ENCODE results near the gene KAZN.
A peak's percentile ranks its signal among the peaks of the same experiment; 100 is the strongest.
"Not testable (repeated sequence)": the region's sequence is repeated elsewhere in the genome, so short reads cannot be mapped to it uniquely, and the experiment has no call there.

The KAZN gene

DNA sequence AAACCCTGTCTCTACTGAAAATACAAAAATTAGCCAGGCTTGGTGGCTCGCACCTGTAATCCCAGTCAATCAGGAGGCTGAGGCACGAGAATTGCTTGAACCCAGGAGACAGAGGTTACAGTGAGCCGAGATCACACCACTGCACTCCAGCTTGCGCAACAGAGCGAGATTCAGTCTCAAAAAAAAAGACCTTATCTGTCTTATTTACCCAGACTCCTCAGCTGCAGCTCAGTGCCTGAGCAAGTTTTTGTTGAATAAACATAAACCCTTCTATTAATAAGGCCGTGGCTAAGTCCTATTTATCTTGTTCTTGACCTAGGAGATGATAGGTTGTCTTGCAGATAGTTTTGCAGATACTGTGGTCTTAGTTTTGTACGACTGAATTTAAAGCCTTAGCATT, 418.6 kb downstream of the KAZN start:
- no peak for DNase-seq

DNA sequence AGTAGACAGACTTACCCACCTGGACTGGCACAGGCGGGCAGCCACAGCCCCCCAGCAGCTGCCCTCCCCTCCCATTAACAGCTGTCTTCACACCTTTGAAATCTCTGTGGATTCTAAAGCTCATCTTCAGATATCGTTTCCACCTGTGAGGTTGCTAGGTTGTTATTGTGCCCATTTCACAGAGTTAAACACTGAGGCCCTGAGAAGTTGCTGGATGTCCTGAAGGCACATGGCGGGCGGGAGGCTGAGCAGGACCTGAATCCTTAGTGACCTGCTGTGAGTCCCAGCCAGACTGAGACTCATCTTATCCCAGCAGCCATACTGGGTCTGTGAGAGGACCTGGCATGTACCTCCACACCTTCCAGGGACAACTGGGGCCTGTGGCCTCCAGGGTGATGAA, 420.3 kb downstream of the KAZN start:
- DNase-seq: no peak

DNA sequence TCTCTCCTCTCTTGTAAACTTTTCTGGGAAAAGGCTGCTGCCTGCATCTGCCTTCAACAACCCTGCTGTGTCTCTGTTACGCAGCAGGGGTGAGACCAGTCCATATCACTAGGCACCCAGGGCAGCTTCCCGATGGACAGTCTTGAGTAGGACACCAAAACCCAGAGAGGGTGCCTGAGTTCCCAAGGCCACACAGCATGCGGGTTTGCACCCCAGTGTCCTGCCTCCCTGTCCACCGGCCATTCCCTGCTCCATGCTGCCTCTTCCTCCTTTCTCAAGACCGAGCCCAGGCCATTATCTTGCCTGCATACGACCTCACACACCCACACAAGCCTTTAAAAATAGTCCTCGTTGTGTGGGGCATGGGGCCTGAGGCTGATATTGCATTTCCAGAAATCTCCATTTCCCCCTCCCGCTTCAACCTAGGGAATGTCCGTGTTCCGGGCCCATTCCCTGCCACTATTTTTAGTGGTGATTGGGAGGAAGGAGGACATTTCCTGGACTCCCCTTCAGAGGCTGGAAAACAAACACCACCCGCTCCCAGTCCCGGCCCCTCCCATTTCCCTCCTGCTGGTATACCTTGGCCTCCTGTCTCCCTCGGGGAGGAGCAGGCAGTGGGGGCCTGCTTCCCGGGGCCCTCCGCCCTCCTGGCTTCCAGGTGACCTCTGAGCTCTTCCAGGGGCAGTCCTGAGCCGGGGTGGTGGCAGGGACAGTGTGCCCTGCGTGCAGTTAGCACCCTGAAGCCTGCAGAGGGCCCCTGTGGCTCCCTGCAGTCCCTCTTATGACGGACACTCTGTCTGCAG, 422.7 kb downstream of the KAZN start:
- DNase-seq: no peak

- no peak for DNase-seq
Measured at GRCh38 chr1:15022048-15022447, 423.6 kb downstream of the KAZN start.

DNA sequence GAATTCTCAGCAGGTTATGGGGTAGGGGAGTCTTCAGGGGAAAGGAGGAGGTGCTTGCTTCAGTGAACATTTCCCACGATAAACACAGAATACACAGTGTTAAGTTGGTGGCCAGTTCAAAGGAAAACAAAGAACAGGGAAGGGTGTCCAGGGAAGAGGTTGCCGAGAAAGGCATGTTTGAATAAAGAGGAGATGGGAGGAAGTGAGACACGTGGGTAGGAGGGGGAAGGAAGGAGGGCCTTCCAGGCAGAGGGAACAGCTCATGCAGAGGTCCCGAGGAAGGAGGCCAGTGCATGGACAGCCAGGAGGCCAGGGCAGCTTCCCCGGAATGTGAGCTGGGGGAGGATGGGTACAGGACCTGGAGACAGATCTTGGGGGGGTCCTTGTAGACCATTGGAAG, 424.7 kb downstream of the KAZN start:
- peak; percentile 23 for DNase-seq

GRCh38 chr1:15023976-15024375, 425.5 kb downstream of the KAZN start:
- no peak for DNase-seq

DNA sequence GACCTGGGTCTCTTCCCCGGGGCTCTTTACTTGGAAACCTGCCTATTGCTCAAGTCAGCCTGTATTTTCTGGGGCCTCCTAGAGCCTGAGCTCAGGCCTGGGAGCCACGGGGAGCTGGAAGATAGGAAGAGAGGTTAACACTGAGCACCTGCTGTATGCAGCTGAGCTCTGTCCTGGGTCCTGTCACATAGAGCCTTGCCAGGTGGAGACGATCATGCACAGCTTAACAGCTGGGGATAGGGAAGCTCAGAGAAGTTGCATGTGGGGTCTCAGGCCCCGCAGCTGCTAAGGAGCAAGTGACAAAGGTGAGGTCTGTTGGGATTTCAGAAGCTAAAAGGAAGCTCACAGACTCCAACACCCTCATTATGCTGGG, 427.6 kb downstream of the KAZN start:
- no peak for DNase-seq

DNA sequence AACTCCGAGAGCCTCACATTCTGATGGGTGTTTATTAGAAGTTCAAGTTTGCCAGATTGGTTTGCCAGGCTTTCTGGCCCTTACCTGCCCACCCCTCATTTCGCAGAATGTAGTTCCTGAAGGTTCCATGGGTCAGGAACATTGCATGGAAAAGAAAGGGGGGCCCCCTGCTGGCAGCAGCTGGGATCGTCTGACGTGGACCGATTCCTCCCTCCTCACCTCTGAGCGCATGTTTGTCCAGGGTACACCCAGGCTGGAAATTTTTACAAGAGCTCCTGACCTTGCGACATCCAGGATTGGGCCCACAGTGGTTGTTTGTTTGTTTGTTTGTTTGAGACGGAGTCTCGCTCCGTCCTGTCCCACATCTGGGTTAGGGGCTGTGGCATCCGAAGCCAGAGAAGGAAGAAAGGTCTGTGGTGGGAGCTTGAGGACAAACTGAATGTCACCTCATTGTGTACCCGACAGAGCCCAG, 429.1 kb downstream of the KAZN start:
- peak; percentile 37 for DNase-seq

GRCh38 chr1:15028102-15028501, 429.6 kb downstream of the KAZN start:
- DNase-seq: peak; percentile 30

DNA sequence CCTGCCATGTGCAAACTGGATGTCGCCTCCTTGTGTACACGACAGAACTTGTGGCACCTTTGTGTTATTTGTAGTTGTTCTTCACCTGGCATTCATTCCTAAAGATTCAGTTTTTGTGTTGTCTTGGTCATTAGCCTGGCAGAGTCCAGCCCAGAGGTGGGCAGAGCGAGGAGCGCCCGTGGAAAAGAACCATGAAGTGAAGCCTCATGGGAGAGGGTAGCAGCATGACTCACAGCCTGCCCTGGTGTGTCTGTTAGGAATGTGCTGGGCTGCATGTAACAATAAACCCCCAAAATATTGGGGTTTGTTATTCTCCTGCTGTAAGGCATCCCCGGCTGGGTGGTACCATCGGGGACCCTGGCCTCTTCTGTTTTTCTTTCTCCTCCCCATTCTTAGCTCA, 430.1 kb downstream of the KAZN start:
- no peak for DNase-seq

GRCh38 chr1:15029036-15029435, 430.6 kb downstream of the KAZN start:
- no peak for DNase-seq

GRCh38 chr1:15029786-15030185, 431.3 kb downstream of the KAZN start:
- no peak for DNase-seq

GRCh38 chr1:15031251-15031933, 432.9 kb downstream of the KAZN start:
- no peak for DNase-seq

GRCh38 chr1:15033264-15033663, 434.8 kb downstream of the KAZN start:
- DNase-seq: no peak

DNA sequence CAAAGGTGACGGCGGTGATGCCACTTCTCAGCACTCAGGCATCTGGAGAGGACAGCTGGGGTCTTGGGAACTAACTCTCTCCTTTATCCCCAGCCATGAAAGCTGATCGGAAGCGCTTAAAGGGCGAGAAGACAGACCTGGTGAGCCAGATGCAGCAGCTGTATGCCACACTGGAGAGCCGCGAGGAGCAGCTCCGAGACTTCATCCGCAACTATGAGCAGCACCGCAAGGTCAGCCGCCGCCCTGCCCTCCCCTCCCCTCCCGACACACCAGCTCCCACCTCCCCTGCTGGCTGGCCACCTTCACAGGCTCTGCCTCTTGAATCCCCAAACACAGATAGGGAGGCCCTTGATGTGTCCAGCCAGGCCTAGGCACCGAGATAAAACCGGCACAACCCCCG, 436.2 kb downstream of the KAZN start:
- DNase-seq: no peak

DNA sequence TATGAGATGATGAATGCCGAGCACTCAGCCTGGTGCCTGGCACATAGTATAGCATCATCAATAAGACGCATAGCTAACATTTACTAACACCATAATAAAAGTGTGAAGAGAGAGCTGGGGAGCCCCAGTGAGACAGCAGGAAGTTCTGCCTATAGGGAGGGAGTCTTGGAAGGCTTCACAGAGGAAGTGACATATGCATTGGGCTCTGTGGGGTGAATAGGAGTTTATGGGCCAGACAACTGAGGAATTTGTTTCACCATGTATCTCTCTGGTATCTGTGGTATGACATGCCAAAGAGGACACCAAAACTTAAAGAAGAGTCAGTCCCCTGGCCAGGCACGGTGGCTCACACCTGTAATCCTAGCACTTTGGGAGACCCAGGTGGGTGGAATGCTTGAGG, 436.8 kb downstream of the KAZN start:
- DNase-seq: no peak

- no peak for DNase-seq
Measured at GRCh38 chr1:15036101-15036500, 437.6 kb downstream of the KAZN start.

DNA sequence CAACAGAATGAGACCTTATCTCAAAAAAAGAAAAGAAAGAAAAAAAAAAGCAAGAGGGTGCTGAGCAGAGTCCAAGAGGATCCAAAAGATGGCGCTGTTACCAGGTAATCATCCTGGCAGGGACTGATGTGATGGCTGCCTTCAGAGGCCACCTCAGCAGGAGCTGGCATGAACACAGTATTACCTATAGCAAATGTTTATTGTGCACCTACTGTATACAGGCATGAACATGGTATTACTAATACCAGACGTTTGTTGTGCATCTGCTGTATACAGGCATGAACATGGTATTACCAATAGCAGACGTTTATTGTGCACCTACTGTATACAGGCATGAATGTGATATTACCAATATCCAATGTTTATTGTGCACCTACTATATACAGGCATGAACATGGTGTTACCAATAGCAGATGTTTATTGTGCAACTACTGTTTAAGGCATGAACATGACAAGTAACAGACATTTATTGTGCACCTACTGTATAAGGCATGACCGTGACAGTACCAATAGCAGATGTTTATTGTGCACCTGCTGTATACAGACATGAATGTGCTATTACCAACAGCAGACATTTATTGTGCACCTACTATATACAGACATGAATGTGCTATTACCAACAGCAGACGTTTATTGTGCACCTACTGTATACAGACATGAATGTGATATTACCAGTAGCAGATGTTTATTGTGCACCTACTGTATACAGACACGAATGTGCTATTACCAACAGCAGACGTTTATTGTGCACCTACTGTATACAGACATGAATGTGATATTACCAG, 439.9 kb downstream of the KAZN start:
- DNase-seq: no peak

- DNase-seq: no peak
Measured at GRCh38 chr1:15039017-15039648, 440.6 kb downstream of the KAZN start.

DNA sequence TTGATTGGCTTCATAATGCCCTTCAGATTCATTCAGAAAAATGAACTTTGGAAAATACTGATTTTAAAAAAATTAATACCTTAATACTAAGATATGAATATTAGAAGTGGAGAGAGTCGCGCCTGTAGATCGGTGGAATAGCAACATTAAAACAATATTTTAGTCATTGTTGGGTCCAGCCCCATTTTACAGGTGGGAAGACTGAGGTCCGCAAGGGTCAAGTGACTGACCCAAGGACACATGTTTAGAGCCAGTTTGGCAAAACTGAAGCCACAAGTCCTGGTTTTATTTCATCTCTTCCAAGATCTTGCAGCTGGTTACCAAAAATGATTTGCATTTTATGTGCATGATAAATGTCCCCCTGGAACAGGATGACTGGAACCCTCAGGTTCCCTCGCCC, 441.4 kb downstream of the KAZN start:
- no peak for DNase-seq

DNA sequence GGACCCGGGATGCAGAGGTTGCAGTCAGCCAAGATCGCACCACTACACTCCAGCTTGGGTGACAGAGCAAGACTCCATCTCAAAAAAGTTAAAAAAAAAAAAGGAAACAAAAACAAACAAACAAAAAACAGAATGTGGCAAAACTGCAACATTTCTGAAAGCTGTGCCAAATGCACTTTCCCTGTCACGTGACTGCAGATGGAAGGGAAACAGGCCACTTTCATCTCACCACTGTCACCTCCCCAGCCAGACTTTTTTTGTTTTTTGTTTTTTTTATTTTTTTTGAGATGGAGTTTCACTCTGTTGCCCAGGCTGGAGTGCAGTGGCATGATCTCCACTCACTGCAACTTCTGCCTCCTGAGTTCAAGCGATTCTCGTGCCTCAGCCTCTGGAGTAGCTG, 442.2 kb downstream of the KAZN start:
- DNase-seq: not testable (repeated sequence)

DNA sequence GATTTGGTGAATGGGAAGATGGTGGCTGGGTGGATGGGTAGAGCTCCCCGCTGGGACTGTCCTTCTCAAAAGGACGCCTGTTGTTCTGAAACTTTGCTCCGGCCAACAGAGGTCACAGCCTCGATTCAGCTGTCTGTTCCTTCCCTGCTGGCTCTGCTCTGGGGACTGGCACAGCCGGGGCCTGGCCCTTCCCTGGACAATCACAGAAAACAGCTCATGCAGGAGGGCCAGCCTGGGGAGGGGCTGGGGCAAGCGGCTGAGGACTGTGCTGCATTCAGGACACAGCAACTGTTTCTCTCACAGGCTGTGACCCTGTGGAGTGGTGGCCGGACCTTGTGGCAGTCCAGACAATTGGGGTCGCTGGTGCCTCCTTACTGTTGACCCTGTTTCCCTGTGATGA, 444.4 kb downstream of the KAZN start:
- no peak for DNase-seq

- no peak for DNase-seq
Measured at GRCh38 chr1:15043934-15044333, 445.4 kb downstream of the KAZN start.
